Muscle of arm (tissue), 12 donors: Measurements from ENCODE around the gene DLGAP5. TPM values are rescaled to one million over a fixed set of nuclear protein-coding genes. Genes with fewer than 3 reads are reported as not detected.
A peak's percentile ranks its signal among the peaks of the same experiment; 100 is the strongest.

Source experiments
- DNase-seq: peaks from one replicate; pipeline ENCODE4 v3.0.0-alpha.2; 2013
- polyA plus RNA-seq, 12 donors: library from polyadenylated mRNA; unstranded; fragments of 120-200 nt; gene quantifications; one replicate each; pipeline ENCODE4 v1.2.1, GENCODE V29; 2013; ENCODE audit not compliant: insufficient read length in 12 of 12

The DLGAP5 gene
- polyA plus RNA-seq, 12 donors, result 7.3 to 20.1 (median 12.9) TPM; not detected in 1

DNA sequence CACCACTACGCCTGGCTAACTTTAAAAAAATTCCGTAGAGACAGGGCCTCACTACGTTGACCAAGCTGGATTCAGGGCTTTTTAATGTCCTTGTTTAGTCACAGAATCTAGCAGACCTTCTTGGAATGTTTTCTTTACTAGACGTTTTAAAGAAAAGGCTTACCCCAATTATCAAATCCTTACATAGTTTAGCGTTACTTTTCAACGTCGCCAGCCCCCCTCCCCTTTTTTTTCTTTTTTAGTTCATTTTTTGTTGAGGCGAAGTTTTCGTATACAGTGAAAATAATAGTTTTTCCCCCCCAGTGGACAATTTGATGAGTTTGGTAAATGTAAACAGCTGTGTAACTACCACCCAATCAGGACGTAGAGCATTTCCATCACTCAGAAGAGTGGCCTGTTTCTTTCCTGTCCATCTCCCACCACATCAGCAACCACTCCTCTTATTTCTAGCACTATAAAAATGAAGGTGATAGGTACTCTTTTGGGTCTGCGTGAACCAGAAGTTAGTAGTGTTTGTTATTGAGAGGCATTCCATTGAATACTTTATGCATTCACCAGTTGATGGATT, 753 bp upstream of the DLGAP5 start:
- no peak for DNase-seq

DNA sequence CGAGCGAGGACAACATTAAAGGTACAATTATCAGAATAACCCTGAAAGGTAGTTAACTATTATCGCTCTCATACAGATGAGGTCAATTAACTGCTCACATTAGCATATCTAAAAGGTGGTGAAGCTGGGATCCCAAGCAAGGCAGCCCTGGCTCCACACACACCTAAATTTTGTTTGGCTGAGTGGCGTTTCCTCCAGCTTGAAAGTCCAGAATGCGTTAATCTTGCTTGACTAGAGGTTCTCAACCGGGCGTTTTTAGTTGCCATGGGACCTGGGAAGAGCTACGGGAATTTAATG, 531 bp downstream of the DLGAP5 start:
- no peak for DNase-seq

DNA sequence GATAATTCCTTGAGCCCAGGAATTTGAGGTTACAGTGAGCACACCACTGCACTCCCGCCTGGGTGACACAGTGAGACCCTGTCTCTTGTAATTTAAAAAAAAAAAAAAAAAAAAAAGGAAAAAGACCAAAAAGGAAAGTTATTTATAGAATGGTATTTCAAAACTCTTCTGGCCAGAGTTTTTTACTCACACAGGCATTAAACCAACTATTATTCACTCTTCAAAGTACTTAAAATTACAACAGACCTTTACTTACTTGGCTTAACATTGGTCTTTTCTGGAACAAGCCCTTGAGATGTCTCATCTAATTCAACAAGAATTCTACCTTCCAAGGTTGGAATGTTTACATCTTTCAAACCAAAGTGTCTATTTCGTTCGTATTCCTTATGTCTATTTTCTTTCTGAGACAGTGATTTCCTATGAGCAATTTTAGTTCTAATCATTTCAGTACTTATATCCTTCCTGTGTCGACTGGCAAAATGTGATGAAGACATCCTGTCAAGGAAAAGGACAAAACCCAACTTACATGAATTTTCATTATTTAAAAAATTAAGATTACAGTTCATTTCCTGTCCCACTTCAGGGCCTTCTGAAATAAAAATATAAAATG, 2.6 kb downstream of the DLGAP5 start:
- no peak for DNase-seq

DNA sequence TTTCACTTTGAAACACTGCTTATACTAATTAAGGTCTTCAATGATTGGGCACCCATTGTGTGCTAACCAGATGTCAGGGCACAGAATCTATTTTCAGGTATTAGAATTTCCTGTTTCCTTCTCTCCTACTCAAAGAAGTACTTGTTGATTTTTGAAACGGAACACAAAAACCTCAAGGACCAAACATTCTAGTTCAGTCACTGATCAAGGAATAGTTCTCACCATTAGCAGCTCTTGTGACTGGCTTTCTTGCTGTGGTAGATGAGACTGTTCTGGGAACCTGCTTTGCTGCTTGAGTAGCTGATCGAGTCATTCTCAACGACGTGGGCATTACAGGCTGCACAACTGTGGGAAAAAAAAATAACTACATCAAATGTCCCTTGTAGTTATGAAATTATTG, 11.0 kb downstream of the DLGAP5 start:
- no peak for DNase-seq

DNA sequence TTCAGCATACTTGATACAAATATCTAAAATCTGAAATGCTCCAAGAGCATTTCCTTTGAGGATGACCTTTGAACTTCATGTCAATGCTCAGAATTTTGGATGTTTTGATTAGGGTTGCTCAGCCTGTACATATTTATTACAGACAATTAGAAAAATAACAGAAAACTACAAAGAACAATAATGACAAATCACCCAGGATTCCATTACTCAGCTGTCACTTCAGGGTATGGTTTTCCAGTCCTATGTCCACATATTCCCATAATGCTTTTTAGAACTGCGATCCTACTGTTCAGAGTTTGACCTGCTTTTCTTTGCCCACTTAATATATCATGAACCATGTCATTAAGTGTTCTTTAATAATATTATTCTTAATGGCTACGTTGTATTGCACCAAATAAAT, 11.4 kb downstream of the DLGAP5 start:
- no peak for DNase-seq

DNA sequence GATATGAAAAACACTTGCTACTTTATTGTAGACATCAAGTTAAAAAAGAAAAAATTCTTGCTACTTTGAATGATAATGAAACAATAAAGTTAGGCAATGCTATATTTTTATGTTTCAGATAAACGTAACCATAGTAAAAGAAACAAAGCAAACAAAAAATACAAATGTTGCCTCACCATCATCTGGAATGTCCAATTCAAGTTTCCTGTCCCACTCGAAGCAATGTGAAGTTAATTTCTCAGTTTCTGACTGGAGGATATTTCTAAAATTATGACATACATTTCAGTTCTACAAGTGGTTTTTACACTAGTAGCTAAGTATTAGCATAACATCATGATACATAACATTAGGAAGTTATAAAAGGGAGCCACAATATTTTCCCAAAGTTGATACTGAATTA, 20.9 kb downstream of the DLGAP5 start:
- no peak for DNase-seq

DNA sequence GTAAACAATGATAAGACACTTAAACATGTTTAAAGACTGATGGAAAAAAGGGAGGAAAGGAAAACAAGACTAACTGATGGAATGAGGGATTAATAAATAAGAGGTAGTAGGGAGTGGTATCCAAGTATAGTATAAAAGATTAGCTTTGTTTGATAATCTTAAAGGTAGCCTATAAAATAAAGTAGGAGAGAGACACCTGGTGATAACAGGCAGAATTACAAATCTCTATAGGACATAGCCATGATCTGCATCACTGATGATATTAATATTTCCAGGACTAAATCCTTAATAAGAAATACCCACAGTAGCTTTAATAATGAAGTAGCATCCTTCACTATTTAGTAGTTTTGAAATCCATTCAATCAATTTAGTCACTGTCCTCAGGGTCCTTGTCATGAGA, 30.4 kb downstream of the DLGAP5 start:
- DNase-seq, result peak; percentile 31

DNA sequence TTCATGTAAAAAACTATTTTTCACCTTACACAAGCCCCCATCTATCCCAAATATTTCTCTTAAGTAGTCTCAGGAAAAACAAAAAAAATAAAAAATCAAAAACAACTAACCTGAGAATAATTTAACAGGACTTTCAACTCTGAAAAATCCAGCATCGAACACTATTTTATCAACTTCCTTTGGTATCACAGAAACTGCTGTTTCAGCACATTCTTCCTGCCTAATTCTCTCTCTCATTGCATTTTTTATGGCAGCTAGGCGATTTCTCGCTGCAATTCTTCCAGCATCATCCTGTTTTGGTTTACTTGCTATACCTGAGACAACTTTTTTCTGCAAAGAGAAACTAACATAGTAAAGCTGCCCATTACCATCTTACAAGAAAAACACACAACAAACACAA, 33.0 kb downstream of the DLGAP5 start:
- DNase-seq, result no peak

DNA sequence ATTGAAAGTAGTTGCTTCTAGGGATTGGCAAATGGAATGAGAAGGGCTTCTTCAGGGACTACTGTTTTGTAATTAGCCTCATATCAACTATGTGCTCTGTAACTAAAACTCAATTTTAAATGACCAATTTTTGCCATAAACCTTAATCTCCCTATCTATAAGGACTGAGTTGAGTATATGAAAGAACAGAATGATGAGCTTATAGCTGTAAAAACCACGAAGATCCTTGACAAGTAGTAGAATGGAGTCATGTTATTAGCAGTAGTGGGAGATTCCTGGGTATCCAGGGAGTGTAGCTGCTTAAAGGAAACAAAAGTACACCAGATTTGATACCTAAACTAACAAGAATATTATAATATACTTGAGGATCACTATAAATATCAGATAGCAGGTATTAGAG, 34.3 kb downstream of the DLGAP5 start:
- DNase-seq, result no peak

DNA sequence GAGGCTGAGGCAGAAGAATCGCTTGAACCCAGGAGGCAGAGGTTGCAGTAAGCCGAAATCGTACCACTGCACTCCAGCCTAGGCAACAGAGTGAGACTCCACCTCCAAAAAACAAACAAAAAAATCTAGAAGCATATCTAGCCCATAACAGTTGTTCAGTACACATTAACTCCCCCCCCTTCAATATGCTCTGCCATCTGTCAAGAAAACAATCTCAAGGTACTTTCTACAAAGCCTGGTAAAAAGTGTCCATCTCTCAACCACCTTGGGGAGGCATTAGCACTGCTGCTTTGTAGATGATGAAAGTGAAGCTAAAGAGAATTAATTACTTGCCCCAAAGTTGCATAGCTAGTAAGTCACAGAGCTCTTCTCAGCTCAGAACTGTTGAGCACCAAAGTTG, 37.4 kb downstream of the DLGAP5 start:
- DNase-seq, result no peak

DNA sequence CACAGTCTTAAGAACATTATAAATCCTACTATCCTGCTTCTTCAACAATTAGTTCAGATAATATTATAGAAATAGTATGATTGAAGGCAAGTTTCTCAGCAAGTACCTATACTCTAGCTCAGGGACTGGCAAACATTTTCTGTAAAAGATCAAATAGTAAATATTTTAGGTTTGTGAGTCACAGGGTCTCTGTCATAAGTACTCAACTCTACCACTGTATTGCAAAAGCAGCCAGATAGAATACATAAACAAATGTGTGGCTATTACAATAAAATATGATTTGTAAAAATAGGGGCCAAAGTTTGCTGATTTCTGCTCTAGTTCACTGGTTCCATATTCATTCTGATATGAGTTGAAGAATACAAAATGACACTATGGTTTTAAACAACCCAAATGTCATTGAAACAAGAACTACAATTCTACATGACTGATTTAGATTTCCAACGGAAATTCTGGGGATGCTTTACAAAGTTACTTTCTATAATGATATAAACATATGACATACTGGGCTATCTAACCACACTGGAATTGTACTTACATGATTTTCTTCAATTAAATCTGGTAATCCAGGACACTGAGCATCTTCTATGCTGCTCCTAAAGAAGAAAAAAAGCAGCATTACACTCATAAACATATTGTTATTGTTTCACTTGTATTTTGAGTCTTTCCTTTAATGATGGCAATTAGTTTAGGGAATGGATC, 39.2 kb downstream of the DLGAP5 start:
- no peak for DNase-seq

DNA sequence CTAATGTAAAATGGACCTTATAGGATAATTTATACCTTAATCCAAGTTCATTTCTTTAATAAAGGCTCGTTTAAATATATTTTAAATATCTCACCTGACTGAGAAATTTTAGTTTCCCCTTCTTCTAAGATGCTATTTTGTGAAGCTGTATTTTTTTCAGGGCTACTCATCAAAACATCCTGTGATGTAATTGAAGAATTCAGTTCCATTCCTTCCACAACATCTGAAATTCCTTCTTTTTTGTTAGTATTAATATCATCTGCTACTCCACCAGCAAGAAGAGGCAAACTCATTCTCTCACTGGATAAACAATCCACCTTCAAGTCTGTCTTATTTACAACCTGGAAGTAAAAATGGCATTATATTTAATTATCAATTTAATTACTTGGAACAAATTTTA, 39.8 kb downstream of the DLGAP5 start:
- no peak for DNase-seq

DNA sequence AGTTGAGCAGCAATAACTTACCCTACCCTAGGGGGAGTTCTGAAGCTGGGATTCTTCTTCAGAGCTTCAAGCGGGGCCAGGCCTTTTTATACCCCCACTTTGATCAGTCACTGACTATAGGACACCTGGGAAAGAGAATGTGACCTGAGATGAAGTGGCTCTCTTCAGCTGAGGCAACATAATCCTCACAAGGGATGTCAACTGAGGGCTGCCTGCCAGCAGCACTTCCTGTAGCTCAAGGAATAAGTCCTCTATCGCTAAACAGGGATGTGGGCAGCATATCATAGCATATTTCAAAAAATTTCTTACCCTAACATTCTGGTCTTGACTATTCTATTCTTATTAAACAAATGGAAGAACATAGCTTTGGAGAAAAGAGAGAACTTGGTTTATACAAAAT, 45.0 kb downstream of the DLGAP5 start:
- DNase-seq, result no peak

DNA sequence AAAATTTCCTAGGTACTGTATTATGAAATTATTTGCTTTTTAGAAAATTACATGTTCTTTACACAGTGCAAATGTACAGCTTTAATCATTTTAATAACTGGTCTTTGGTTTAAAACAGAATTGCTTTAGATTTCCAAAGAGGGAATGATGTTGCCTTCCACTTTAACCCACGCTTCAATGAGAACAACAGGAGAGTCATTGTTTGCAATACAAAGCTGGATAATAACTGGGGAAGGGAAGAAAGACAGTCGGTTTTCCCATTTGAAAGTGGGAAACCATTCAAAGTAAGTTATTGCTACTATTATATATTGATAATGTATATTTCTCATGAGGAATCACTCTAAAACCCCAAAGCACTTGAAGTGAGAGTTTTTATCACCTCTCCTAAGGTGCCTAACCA, 48.9 kb downstream of the DLGAP5 start:
- DNase-seq, result no peak

DNA sequence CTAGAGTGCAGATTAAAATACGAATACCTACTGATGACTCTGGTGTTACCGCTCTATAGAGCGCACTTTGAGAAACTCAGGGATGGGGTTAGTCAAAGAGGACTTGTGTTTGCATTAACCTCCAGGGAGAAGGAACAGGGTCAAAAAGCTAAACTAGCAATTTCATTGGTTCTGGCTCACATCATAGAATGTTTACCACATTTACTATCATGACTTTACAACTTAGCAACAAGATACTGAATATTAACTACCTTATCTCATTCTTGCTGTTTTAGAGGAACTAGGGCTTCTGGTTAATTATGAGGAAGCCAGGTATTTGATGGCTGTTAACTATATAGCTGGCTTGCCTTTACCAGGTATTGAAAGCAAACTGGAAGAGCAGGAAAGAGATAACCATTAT, 49.6 kb downstream of the DLGAP5 start:
- no peak for DNase-seq

DNA sequence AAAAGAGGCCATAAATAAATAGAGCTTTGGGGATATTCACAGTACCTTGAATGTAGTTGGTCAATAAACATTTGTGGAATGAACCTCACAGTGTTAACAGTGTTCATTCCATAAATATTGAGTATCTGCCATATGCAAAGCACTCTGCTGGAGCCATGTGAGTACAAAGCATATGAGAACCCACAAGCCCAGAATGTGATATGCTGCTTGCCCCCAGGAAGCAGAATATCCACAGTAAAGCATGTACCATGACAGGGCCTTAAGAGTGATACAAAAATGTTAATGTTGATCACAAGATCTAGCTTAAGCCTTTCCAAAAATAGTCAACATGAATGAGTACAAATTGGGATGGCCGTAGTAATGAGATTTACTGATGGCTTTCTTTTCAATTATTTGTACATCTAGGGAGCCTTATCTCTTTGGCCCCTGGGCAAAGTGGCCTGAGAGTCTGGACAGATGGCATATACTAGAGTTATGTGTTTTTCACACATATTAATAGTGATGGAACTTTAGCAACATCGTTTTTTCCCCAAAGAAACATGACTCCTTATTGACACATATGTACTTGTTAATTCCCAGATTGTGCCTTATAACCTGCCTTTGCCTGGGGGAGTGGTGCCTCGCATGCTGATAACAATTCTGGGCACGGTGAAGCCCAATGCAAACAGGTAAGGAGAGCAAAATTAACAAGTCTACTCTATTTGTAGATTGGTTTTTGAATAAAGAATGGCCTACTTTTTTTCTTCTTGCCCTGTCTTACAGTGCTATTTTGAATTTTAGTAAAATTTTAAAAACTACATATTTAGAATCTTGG, 51.5 kb downstream of the DLGAP5 start:
- DNase-seq, result no peak

DNA sequence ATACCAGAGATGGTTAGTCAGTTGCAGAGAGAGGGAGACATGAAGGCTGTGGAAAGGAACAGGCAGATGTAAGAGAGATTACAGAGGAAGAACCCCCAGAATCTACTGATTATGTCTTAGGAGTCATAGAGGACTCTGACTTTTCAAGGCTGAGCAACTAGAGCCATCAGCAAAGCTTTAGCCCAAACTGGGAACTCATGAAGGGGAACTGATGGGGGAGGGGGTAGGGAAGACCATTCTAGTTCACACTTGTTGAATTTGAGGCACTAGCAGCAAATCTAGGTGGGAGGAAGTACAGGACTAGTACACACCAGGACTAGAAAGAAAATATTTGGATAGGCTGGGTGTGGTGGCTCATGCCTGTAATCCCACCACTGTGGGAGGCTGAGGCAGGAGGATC, 52.2 kb downstream of the DLGAP5 start:
- DNase-seq, result no peak

DNA sequence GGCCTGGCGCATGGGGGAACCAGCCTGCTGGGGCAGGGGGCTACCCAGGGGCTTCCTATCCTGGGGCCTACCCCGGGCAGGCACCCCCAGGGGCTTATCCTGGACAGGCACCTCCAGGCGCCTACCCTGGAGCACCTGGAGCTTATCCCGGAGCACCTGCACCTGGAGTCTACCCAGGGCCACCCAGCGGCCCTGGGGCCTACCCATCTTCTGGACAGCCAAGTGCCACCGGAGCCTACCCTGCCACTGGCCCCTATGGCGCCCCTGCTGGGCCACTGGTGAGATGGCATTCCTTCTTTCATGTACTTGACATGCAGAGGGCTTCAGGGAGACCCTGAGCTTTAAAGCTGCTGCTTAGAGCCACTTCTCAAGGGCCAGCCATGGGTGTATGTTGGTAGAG, 53.3 kb downstream of the DLGAP5 start:
- DNase-seq, result no peak

DNA sequence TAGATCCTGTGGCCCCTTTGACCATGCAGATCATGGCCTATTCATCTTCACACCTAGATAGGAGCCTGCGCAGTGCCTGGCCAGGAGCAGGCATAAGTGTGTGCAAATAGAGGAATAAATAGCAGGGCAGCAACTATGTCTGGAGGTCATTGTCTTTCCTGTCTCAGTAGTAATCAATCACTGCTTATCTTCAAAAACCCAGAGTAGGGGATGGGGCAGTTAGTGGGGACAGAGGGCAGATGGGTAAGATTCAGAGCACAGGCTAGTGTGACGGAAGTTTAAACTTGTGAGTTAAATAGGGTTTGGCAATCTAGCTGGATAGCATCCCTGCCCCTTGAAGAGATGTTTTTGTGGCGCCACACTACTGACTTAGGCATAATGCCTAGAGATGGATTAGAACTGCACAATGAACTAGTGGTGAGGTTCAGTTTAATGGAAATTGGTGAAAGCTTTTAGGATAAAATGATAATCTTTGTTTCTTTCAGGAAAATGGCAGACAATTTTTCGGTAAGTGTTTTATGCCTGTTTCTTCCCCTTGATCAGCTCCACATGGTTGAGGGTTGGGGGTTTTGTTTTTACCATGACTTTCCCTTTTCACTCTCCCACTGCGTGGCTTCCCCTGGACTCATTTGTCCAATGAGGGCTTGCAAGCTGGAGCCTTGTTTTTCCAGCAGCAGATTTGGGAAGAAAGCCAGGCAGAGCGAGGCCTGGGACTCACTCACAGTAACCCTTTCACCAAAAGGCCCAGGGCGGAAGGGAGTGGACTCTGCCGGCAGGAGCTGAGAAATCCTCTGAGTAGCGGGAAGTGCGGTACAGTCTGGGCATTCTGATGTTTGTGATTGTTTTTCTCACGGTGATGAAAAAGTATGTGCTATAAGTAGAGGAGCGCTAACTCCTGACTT, 54.2 kb downstream of the DLGAP5 start:
- peak; percentile 91 for DNase-seq

DNA sequence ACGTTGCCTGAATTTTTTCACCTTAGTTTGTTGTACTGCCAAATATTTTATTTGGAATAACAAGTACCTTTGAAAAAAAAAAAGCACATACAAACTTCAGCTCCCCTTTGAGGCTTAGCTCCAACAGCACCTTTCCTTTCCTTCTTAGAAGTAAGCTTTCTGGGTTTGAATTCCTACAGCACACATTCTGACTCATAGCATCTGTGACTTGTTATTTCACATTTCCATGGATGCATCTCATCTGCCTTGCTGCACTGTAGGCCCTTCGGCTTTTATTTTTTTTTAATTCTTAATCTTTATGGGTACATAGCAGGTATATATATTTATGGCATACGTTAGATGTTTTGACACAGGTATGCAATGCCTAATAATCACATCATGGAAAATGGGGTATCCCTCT, 55.1 kb downstream of the DLGAP5 start:
- DNase-seq, result no peak

DNA sequence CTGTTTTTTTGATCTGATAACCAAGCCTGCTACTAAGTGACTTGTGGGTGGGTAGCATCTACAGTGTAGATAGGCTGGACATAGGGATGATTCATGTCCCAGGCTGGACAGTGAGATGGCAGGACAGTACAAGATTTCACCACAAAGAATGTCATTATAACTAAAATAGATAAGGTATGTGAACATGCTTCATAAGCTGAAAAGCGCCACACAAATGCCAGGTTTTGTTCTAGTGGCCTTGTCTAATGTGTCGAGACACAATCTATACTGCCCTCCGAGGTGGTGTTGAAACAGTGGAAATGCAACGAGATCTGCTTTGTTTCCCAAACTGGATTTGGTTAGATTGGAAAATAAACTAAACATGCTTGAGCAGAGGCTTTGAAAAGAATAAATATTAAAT, 58.0 kb downstream of the DLGAP5 start:
- no peak for DNase-seq
